ENCODE results near the gene COQ8B.

DNA sequence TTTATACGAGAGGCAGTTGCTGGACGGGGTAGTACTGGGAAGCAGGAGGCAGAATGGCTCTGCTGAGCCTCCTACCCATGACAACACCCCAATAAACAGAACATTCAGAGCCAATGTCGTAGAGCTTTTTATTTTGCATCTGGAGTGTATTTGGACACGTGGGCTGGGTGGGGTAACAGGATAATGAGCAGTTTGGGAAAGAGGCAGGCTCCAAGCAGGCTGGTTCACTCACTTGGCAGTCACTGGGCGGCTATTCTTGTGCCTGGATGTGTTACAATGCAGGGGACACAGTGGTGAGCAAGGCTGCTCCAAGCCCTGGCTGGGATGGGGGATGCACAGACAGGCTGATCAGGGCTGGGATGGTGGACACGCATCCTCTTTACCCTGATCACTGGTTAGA lies 24.1 kb upstream of the COQ8B start:
- TF ChIP-seq, protein P1, sequence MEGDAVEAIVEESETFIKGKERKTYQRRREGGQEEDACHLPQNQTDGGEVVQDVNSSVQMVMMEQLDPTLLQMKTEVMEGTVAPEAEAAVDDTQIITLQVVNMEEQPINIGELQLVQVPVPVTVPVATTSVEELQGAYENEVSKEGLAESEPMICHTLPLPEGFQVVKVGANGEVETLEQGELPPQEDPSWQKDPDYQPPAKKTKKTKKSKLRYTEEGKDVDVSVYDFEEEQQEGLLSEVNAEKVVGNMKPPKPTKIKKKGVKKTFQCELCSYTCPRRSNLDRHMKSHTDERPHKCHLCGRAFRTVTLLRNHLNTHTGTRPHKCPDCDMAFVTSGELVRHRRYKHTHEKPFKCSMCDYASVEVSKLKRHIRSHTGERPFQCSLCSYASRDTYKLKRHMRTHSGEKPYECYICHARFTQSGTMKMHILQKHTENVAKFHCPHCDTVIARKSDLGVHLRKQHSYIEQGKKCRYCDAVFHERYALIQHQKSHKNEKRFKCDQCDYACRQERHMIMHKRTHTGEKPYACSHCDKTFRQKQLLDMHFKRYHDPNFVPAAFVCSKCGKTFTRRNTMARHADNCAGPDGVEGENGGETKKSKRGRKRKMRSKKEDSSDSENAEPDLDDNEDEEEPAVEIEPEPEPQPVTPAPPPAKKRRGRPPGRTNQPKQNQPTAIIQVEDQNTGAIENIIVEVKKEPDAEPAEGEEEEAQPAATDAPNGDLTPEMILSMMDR (IDR thresholded peaks at IDR 0.05), result no peak
- no peak for TF ChIP-seq POLR2A (IDR thresholded peaks at IDR 0.05)
